Measurements from ENCODE around the gene SPRN.
A peak's percentile ranks its signal among the peaks of the same experiment; 100 is the strongest.
"Not testable (repeated sequence)": the region's sequence is repeated elsewhere in the genome, so short reads cannot be mapped to it uniquely, and the experiment has no call there.

Gene SPRN

GRCh38 chr10:133379152-133379800, 45.1 kb downstream of the SPRN start, which contains the start of gene PAOX:
TSS of gene PAOX (plus strand) at chr10:133379262. CDS start at chr10:133379317, 55 bp downstream.
- no peaks in the 10 kb centered on the region for H3K36me3 ChIP-seq (ENCODE audit: control insufficient read depth, insufficient read depth, low read length)
- peak within 1 kb of the TSS; percentile 85 for H3K4me2 ChIP-seq (ENCODE audit: low read length)
- WGBS (ENCODE audit: extremely low coverage, insufficient coverage, low lambda C conversion rate): no CpG with 5 or more reads among the region's 78 CpGs
- H3K56ac ChIP-seq (ENCODE audit: low read length): peak within 1 kb of the TSS; percentile 82
- H4K8ac ChIP-seq (ENCODE audit: low read depth, low read length): no peak within 1 kb of the TSS
- H3K79me1 ChIP-seq (ENCODE audit: low read length): no peaks in the 10 kb centered on the region
- no peak within 1 kb of the TSS for H2BK120ac ChIP-seq (ENCODE audit: low read depth, low read length)
- H3K9ac ChIP-seq (ENCODE audit: low read length): peak within 1 kb of the TSS; percentile 67
- H3K27me3 ChIP-seq (ENCODE audit: insufficient read depth, low read length, poor library complexity): no peaks in the 10 kb centered on the region
- H3K23ac ChIP-seq (ENCODE audit: low read length): no peak within 1 kb of the TSS
- H3K79me2 ChIP-seq (ENCODE audit: control insufficient read depth, insufficient read depth, low read length): no peaks in the 10 kb centered on the region
- H3K18ac ChIP-seq (ENCODE audit: low read length): peak within 1 kb of the TSS; percentile 42
- H3K4ac ChIP-seq (ENCODE audit: low read depth, low read length): no peak within 1 kb of the TSS
- H2BK15ac ChIP-seq (replicated peaks; ENCODE audit: low read depth): no peak within 1 kb of the TSS
- no peaks in the 10 kb centered on the region for H3K4me1 ChIP-seq (ENCODE audit: control insufficient read depth, low read depth, low read length)
- H2BK5ac ChIP-seq (ENCODE audit: low read length): no peak within 1 kb of the TSS
- no peak within 1 kb of the TSS for H4K5ac ChIP-seq (ENCODE audit: low read length)
- peak; percentile 56 for DNase-seq
- peak within 1 kb of the TSS; percentile 23 for H3K4me3 ChIP-seq (ENCODE audit: low read length)
- no peak within 1 kb of the TSS for H2AK5ac ChIP-seq (ENCODE audit: low read length)
- H3K27ac ChIP-seq (ENCODE audit: low read depth, low read length): no peak within 1 kb of the TSS

- H2BK120ac ChIP-seq (ENCODE audit: low read depth, low read length): no peak overlapping the region
- H3K4me3 ChIP-seq (ENCODE audit: low read length): peak overlapping the region; percentile 23
- H3K79me2 ChIP-seq (ENCODE audit: control insufficient read depth, insufficient read depth, low read length): no peaks in the 10 kb centered on the region
- peak overlapping the region; percentile 85 for H3K4me2 ChIP-seq (ENCODE audit: low read length)
- no peak overlapping the region for H3K27ac ChIP-seq (ENCODE audit: low read depth, low read length)
- H4K5ac ChIP-seq (ENCODE audit: low read length): no peak overlapping the region
- no peaks in the 10 kb centered on the region for H3K4me1 ChIP-seq (ENCODE audit: control insufficient read depth, low read depth, low read length)
- H3K27me3 ChIP-seq (ENCODE audit: insufficient read depth, low read length, poor library complexity): no peaks in the 10 kb centered on the region
- H3K9ac ChIP-seq (ENCODE audit: low read length): peak overlapping the region; percentile 65
- no peak overlapping the region for H4K8ac ChIP-seq (ENCODE audit: low read depth, low read length)
- no peaks in the 10 kb centered on the region for H3K36me3 ChIP-seq (ENCODE audit: control insufficient read depth, insufficient read depth, low read length)
- peak; percentile 45 for DNase-seq
- H3K18ac ChIP-seq (ENCODE audit: low read length): no peak overlapping the region
- no CpG with 5 or more reads among the region's 90 CpGs for WGBS (ENCODE audit: extremely low coverage, insufficient coverage, low lambda C conversion rate)
- H3K79me1 ChIP-seq (ENCODE audit: low read length): no peaks in the 10 kb centered on the region
- H3K56ac ChIP-seq (ENCODE audit: low read length): peak overlapping the region; percentile 75
- H2AK5ac ChIP-seq (ENCODE audit: low read length): no peak overlapping the region
- H2BK5ac ChIP-seq (ENCODE audit: low read length): no peak overlapping the region
- H3K4ac ChIP-seq (ENCODE audit: low read depth, low read length): no peak overlapping the region
- H3K23ac ChIP-seq (ENCODE audit: low read length): no peak overlapping the region
- no peak overlapping the region for H2BK15ac ChIP-seq (replicated peaks; ENCODE audit: low read depth)
Measured at GRCh38 chr10:133378251-133379096, 46.0 kb downstream of the SPRN start.

GRCh38 chr10:133377818-133378250, 46.6 kb downstream of the SPRN start:
- peak overlapping the region; percentile 75 for H3K56ac ChIP-seq (ENCODE audit: low read length)
- H2BK15ac ChIP-seq (replicated peaks; ENCODE audit: low read depth): no peak overlapping the region
- H3K79me1 ChIP-seq (ENCODE audit: low read length): no peaks in the 10 kb centered on the region
- no peaks in the 10 kb centered on the region for H3K79me2 ChIP-seq (ENCODE audit: control insufficient read depth, insufficient read depth, low read length)
- H3K18ac ChIP-seq (ENCODE audit: low read length): no peak overlapping the region
- no peaks in the 10 kb centered on the region for H3K36me3 ChIP-seq (ENCODE audit: control insufficient read depth, insufficient read depth, low read length)
- WGBS (ENCODE audit: extremely low coverage, insufficient coverage, low lambda C conversion rate): no CpG with 5 or more reads among the region's 20 CpGs
- no peak overlapping the region for H3K4me3 ChIP-seq (ENCODE audit: low read length)
- H2BK120ac ChIP-seq (ENCODE audit: low read depth, low read length): no peak overlapping the region
- peak overlapping the region; percentile 65 for H3K9ac ChIP-seq (ENCODE audit: low read length)
- H3K4ac ChIP-seq (ENCODE audit: low read depth, low read length): no peak overlapping the region
- H3K4me1 ChIP-seq (ENCODE audit: control insufficient read depth, low read depth, low read length): no peaks in the 10 kb centered on the region
- peak overlapping the region; percentile 85 for H3K4me2 ChIP-seq (ENCODE audit: low read length)
- no peak overlapping the region for H4K8ac ChIP-seq (ENCODE audit: low read depth, low read length)
- no peak overlapping the region for H2AK5ac ChIP-seq (ENCODE audit: low read length)
- no peak for DNase-seq
- no peak overlapping the region for H4K5ac ChIP-seq (ENCODE audit: low read length)
- no peak overlapping the region for H3K23ac ChIP-seq (ENCODE audit: low read length)
- no peaks in the 10 kb centered on the region for H3K27me3 ChIP-seq (ENCODE audit: insufficient read depth, low read length, poor library complexity)
- H2BK5ac ChIP-seq (ENCODE audit: low read length): no peak overlapping the region
- H3K27ac ChIP-seq (ENCODE audit: low read depth, low read length): no peak overlapping the region

GRCh38 chr10:133377025-133377817, 47.2 kb downstream of the SPRN start:
- no CpG with 5 or more reads among the region's 30 CpGs for WGBS (ENCODE audit: extremely low coverage, insufficient coverage, low lambda C conversion rate)

GRCh38 chr10:133376183-133376582, 48.2 kb downstream of the SPRN start:
- H4K5ac ChIP-seq (ENCODE audit: low read length); H3K79me1 ChIP-seq (ENCODE audit: low read length); H3K4me1 ChIP-seq (ENCODE audit: control insufficient read depth, low read depth, low read length); H3K79me2 ChIP-seq (ENCODE audit: control insufficient read depth, insufficient read depth, low read length); H3K27me3 ChIP-seq (ENCODE audit: insufficient read depth, low read length, poor library complexity); H2BK5ac ChIP-seq (ENCODE audit: low read length); H2AK5ac ChIP-seq (ENCODE audit: low read length); H4K8ac ChIP-seq (ENCODE audit: low read depth, low read length); H3K4me2 ChIP-seq (ENCODE audit: low read length); H2BK15ac ChIP-seq (replicated peaks; ENCODE audit: low read depth); H3K9ac ChIP-seq (ENCODE audit: low read length); H3K18ac ChIP-seq (ENCODE audit: low read length); DNase-seq; H3K23ac ChIP-seq (ENCODE audit: low read length); H3K4ac ChIP-seq (ENCODE audit: low read depth, low read length); H3K36me3 ChIP-seq (ENCODE audit: control insufficient read depth, insufficient read depth, low read length); H3K27ac ChIP-seq (ENCODE audit: low read depth, low read length); H2BK120ac ChIP-seq (ENCODE audit: low read depth, low read length); H3K56ac ChIP-seq (ENCODE audit: low read length); H3K4me3 ChIP-seq (ENCODE audit: low read length): not testable (repeated sequence)
- no CpG with 5 or more reads among the region's 5 CpGs for WGBS (ENCODE audit: extremely low coverage, insufficient coverage, low lambda C conversion rate)

More at GRCh38 chr10:133377025-133377817, 47.2 kb downstream of the SPRN start:
- Histone ChIP-seq H3K23ac (ENCODE audit: low read length) (no peak overlapping the region), H3K36me3 (ENCODE audit: control insufficient read depth, insufficient read depth, low read length) (no peaks in the 10 kb centered on the region), H3K4me2 (ENCODE audit: low read length) (no peak overlapping the region), H3K4me3 (ENCODE audit: low read length) (no peak overlapping the region), H3K79me2 (ENCODE audit: control insufficient read depth, insufficient read depth, low read length) (no peaks in the 10 kb centered on the region), H4K5ac (ENCODE audit: low read length) (no peak overlapping the region), H3K18ac (ENCODE audit: low read length) (no peak overlapping the region), H4K8ac (ENCODE audit: low read depth, low read length) (no peak overlapping the region), H2BK120ac (ENCODE audit: low read depth, low read length) (no peak overlapping the region), H2BK5ac (ENCODE audit: low read length) (no peak overlapping the region), H3K79me1 (ENCODE audit: low read length) (no peaks in the 10 kb centered on the region), H3K27me3 (ENCODE audit: insufficient read depth, low read length, poor library complexity) (no peaks in the 10 kb centered on the region), H2BK15ac (replicated peaks; ENCODE audit: low read depth) (no peak overlapping the region), H2AK5ac (ENCODE audit: low read length) (no peak overlapping the region), H3K27ac (ENCODE audit: low read depth, low read length) (no peak overlapping the region), H3K56ac (ENCODE audit: low read length) (no peak overlapping the region), H3K9ac (ENCODE audit: low read length) (no peak overlapping the region), H3K4ac (ENCODE audit: low read depth, low read length) (no peak overlapping the region), H3K4me1 (ENCODE audit: control insufficient read depth, low read depth, low read length) (no peaks in the 10 kb centered on the region)
- no peak for DNase-seq

Measured in mesendoderm (in vitro differentiated cells).